Hippocampal formation (tissue), 2 donors: ENCODE data around the gene OR4A16.

ENCODE experiments used
- DNase-seq, 2 donors: peaks; one replicate each; lab custom pipeline; 2025; lab: John Stamatoyannopoulos, UW

The OR4A16 gene

GRCh38 chr11:55342901-55343300, at the start of gene OR4A16:
Gene OR4A16, plus strand, starts transcription at chr11:55343201. Its CDS starts 0 bp downstream, at chr11:55343201.
- no peak for DNase-seq

DNA sequence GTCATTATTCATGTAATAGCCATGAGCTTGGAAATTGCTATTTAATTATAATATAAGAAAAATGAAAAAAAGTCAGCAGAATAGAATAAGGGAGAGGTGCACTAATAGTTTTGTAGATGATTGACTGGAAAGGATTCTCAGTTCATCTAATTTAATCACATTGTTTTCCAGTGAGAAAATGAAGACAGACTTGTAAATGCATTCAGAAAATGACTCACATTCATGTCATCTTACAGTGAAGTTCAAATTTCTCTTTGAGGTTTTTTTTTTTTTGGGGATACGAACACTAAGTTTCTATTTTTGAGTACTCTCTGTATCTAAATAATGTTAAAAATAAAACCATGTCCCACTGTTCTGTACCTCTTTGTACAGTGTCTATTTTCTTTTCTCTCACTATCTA, 18.5 kb upstream of the OR4A16 start:
- DNase-seq, result no peak

DNA sequence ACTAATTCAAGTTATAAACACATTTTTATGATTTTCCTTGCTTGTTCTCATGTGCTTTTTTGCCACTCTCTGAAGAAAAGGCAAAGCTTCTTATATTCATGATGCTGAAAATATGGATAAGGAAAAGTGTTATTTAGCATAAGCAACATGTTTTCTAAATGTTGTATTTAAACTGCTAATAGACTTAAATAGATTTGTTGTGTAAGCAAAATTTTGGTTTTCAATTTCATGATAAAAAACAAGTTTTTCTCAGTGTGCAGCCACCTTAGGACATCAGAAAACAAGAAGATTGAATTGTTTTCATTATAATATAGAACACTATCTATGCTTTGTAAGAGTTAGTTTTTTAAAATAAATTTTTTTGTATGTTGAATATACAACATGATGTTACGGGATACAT, 2.3 kb downstream of the OR4A16 start:
- no peak for DNase-seq

GRCh38 chr11:55349032-55349431, 6.0 kb downstream of the OR4A16 start:
- DNase-seq, result no peak

DNA sequence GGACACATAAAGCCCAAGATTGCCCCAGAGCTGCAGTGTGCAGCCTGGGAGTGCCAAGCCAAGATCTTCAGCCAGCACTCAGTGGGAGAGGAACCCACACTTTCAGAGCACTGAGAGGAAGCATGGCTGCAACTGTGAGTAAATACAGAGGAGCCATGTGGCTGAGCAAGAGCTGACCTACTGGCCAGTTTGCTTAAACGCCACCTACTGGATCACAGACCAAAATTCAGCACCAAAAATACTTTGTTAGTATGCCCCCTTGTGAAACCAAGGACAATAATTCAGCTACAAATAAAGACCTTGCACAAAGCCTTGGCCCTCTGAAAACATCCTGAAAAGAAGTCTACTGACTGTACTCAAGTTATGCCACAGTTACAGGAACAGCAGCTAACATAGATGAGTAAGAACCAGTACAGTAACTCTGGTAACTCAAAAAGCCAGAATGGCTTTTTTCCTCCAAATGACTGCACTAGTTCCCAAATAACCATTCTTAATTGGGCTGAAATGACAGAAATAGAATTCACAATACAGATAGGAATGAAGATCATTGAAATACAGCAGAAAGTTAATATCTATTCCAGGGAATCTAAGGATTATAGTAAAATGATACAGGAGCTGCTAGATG, 14.7 kb downstream of the OR4A16 start:
- DNase-seq, result no peak

DNA sequence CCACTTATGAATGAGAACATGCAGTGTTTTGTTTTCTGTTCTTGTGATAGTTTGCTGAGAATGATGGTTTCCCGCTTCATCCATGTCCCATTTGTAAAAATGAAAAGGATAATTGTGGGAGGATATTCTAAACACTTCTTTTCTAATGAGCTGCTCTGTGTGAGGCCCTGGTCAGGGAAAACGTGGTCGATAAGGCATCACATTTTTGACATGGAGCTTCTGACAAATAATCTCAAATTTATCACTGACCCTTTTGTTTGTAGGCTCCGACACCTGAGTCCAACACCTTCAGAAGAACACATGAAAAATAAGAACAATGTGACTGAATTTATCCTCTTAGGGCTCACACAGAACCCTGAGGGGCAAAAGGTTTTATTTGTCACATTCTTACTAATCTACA, 24.7 kb downstream of the OR4A16 start, which contains the start of gene OR4A15:
Gene OR4A15, plus strand, starts transcription at position 301 of the 400 bp plus-strand sequence. Its CDS starts 0 bp downstream, at position 301.
- no peak for DNase-seq
